GM18507 (cell line): ENCODE results near the gene METTL27.
A peak's percentile ranks its signal among the peaks of the same experiment; 100 is the strongest.
"Not testable (repeated sequence)": the region's sequence is repeated elsewhere in the genome, so short reads cannot be mapped to it uniquely, and the experiment has no call there.

Experiments used
- DNase-seq: peaks from one replicate; pipeline ENCODE4 v3.0.0; 2011; ENCODE audit warnings: low read depth; ENCODE audit not compliant: insufficient read length; ENCODE audit errors: extremely low spot score
- FAIRE-seq: peaks from 2 replicates; lab custom pipeline; 2011; peaks lifted over from hg19 to GRCh38; lab: Jason Lieb, UNC

METTL27 gene

GRCh38 chr7:73870041-73870492 lies 27.8 kb upstream of the METTL27 start:
- no peak for DNase-seq
- no peak for FAIRE-seq

DNA sequence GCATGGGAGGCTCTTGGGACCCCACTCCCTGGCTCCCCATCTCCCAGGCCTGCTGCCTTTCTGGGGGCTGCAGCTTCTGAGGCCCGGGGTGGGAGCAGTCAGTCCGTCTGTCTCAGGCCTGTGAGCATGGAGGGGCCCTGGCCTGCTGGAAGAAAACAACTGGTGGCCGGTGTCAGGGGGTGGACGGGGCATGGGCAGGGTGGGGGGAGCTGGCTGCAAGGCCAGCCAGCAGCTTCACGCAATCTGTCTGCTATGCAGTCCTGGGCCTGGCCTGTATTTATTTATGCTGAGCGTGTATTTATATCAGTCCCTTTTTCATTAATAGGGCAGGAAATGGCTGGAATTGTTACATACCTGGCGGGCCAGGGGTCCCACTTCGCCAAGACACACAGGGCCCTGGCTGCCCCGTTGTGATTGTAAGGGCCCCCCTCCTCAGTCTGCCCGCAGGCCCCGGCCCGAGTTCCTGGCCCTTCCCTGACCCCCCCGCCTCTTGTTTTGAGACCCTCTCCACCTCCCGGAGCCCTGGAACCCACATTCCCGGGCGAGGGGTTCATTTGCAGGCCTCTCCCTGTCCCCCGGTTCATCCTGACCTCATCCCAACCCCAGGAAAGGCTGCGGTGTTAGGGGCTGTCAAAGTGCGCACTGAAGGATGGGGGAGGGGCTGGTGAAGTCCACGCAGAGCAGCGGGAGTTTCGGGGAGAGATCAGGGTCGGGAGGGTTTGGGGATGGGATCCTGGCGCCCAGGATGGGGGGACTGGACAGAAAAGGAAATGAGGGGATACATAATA lies 26.9 kb upstream of the METTL27 start:
- no peak for FAIRE-seq
- no peak for DNase-seq

DNA sequence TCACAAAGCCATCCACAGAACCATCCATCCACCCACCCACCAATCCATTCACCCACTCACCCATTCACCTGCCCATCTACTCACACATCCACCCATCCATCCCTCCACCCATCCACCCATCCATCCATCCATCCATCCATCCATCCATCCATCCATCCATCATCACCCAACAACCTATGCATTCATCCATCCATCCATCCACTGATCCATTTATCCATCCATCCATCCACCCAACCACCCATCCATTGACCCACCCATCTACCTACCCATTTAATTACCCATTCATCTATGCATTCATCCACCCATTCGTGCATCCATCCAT lies 24.1 kb upstream of the METTL27 start:
- no peak for FAIRE-seq
- DNase-seq: no peak

DNA sequence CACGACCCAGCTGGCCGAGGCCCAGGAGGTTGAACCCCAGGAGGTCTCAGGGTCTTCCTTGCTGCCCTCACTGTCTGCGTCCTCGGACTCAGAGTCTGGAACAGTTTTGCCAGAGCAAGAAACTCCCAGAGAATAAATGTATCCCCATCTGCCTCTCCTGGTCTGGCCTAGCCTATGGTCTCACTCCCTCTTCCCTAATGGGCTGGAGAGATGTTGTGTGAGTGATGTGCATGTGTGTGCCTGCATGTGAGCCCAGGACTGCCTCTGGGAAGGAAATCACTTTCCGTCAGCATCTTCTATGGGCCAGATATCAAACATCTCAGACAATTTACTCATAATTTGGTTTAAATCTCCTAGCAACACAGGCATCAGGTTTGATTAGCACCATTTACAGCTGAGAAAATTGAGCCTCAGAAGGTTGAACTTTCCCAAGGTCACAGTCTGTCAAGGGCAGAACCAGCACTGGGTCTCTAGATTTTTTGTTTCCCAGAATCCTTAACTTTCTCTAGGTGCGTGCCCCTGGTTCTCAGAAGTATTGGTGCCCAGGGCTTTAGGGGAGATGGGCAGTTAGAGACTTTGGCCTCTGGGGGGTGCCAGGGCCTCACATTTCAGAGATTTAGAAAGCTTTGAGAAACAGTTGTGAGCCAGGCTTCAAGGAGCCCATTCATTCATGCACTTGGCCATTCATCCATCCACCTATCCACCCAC lies 23.6 kb upstream of the METTL27 start:
- FAIRE-seq: no peak
- no peak for DNase-seq

- no peak for FAIRE-seq
- no peak for DNase-seq
Observed at GRCh38 chr7:73864981-73865711, 22.8 kb upstream of the METTL27 start.

GRCh38 chr7:73861305-73861704 lies 19.0 kb upstream of the METTL27 start:
- DNase-seq: no peak
- FAIRE-seq: no peak

DNA sequence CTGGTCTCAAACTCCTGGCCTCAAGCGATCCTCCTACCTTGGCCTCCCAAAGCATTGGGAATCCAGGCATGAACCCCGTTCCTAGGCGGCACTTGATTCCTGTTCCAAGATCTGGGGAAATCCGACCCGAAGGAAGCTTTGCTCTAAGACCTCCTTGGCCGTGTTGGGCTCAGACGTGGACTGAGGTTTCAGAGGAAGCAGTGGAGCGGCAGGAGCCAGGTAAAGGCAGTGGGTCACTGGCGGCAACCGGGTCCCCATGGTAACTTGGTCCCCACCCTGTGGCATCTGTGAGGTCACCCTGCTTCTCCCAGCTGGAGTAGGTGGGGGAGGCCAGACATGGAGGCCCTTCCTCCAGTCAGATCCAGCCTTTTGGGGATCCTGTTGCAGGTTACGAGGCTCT lies 18.5 kb upstream of the METTL27 start, which contains the start of gene TMEM270:
Gene TMEM270, plus strand, starts transcription at position 301 of the 400 bp plus-strand sequence. Its CDS starts 36 bp downstream, at position 337.
- DNase-seq (no peak), FAIRE-seq (no peak)

DNA sequence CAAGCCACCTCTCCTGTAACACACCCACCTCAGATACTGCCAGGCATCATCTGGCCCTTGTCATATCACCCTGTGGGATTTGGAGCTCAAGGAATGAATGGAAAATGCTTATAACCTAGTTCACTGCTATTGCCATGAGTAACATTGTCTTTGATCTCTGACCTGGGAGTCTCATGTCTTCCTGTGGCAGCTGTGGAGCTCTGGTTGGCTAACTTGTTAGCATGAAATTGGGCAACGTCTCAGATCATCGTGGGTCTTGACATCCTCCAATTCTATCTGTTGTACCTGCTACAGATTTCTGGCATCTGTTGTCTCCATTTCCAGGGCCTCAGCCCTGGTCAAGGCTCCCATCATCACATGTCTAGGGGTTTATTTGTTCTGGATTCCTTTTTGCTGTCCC lies 16.5 kb upstream of the METTL27 start:
- FAIRE-seq: no peak

DNA sequence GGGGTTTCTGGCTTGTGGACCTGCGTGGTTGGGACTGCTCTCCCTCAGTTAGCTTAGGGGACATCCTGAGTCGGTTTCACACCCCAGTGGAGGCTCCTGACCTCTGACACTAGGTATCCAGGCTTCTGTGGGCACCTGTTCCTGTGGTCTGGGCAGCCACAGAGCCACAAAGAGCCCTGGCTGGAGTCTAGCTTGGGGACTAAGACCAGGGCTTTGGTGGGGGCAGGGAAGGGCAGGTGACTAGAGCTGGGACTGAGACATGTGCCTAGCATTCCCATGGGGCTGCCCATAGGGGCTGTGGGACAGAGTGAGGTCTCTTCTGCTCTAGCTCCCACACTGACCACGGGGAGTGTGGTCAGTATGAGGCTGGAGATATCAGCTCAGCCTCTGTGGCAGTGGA lies 14.6 kb upstream of the METTL27 start:
- no peak for DNase-seq
- no peak for FAIRE-seq

More for the DNA sequence above, 16.5 kb upstream of the METTL27 start:
- DNase-seq: no peak

DNA sequence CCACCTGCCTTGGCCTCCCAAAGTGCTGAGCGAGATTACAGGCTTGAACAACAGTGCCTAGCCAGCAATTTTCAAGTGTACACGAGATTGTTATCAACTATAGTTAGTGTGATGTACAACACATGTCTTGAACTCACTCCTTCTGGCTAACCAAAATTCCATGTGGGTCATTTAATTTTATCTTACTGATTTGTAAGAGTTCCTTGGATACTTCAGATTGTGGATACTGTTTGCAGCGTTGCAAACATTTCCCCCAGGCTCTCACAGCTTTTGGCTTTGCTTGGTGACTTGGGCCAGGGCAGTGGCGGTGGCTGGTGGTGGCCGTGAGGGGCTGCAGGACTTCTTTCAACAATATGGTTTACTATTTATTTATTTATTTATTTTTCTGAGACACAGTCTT lies 10.2 kb upstream of the METTL27 start:
- FAIRE-seq: no peak
- no peak for DNase-seq

DNA sequence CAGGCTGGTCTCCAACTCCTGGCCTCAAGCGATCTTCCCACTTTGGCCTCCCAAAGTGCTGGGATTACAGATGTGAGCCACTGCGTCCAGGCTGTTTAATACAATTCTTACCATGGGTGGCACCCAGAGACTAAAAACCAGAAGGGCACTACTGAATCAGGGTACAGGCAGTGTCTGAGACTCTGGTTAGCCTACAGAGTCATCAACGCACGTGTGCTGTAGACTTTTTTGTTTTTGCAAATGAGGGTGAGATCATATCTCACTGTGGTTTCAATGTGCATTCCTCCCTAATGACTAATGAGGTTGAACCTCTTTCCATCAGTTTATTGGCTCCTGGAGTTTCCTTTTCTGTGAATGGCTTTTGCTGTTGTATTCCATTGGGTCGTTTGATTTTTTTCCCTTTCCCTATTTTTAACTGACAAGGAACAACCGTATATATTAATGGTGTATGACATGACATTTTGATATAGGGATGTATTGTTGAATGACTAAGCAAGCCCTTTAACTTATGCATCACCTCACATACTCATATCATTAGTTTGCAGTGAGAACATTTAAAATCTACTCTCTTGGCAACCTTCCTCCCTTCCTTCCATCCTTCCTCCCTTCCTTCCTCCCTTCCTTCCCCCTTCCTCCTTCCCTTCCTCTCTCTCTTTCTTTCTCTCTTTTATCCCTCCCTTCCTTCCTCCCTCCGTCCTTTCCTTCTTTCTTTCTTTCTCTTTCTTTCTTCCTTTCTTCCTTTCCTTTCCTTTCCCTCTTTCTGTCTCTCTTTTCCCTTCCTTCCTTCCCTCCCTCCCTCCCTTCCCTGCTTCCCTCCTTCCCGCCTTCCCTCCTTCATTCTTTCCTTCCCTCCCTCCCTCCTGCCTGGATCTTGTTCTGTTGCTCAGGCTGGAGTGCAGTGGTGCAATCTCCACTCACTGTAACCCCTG lies 9.4 kb upstream of the METTL27 start:
- DNase-seq (no peak), FAIRE-seq (no peak)

- FAIRE-seq: no peak
- no peak for DNase-seq
Observed at GRCh38 chr7:73850781-73851207, 8.5 kb upstream of the METTL27 start.

GRCh38 chr7:73847941-73848723 lies 5.8 kb upstream of the METTL27 start:
- FAIRE-seq: no peak
- no peak for DNase-seq

DNA sequence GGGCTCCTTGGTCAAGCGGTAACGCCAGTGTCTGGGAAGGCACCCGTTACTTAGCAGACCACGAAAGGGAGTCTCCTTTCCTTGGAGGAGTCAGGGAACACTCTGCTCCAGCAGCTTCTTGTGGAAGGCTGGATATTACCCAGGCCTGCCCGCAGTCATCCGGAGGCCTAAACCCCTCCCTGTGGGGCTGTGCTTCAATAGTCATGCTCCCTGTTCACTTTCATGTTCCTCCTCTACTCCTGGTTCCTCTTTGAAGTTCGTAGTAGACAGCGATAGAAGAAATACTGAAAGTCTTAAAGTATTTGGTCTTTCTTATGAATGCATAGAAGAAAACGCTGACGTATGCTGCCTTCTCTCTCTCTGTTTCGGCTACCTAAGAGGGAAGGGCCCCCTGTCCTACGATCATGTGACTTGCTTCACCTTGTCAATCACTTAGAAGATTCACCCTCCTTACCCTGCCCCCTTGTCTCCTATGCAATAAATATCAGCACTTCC lies 3.4 kb upstream of the METTL27 start:
- FAIRE-seq: peak; percentile 55
- DNase-seq: not testable (repeated sequence)

- no peak for DNase-seq
- no peak for FAIRE-seq
Observed at GRCh38 chr7:73844848-73845460, 2.6 kb upstream of the METTL27 start.

DNA sequence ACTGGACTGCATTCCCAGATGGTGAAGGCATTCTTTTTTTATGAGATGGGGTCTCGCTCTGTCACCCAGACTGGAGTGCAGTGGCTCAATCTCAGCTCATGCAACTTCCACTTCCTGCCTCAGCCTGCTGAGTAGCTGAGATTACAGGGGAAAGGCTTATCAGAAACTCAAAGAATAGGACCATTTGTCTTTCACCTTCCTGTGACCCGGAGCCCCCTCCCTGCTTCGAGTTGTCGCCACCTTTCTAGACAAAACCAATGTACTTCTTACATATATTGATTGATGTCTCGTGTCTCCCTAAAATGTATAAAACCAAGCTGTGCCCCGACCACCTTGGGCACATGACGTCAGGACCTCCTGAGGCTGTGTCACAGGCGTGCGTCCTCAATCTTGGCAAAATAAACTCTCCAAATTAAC lies 1.8 kb upstream of the METTL27 start:
- DNase-seq: no peak
- no peak for FAIRE-seq

DNA sequence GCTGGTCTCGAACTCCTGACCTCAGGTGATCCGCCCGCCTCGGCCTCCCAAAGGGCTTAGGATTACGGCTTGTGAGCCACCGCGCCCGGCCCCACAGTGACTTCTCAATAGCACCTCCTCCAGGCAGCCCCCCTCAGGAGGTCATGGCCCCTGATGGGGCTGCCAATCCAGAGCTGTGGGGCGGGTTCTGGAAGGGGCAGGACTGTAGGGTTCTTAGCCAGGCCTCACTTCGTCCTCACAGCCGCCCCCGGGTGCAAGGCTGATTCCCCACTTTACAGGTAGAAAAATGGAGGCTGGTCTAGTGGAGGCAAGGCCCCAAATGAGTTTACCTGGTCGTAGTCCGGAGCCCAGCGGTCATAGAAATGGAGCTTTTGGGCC lies 638 bp downstream of the METTL27 start:
- no peak for DNase-seq
- FAIRE-seq: no peak
